Stomach (tissue), 4 donors: ENCODE measurements around the gene TNRC6A.

Experiments used
- CTCF ChIP-seq, 7 experiments: fragments of 450-650 bp in 4 of 7; fragments of 200-600 bp in 3 of 7; sonication (generic) in 3 of 7; IDR thresholded peaks; one replicate each; pipeline ENCODE4 v1.5.1; 2016 to 2019; ENCODE audit warnings: antibody characterized with exemption in 7 of 7, control low read depth in 2 of 7, mild to moderate bottlenecking in 1 of 7
- POLR2A ChIP-seq, 4 donors: fragments of 450-650 bp; IDR thresholded peaks; one replicate each; pipeline ENCODE4 v1.6.1; 2016; ENCODE audit warnings: antibody characterized with exemption in 4 of 4, control low read depth in 2 of 4, mild to moderate bottlenecking in 1 of 4, moderate library complexity in 1 of 4
- POLR2AphosphoS5 ChIP-seq, 3 donors: sonication (generic); formaldehyde crosslinking; IDR thresholded peaks; one replicate each; pipeline ENCODE4 v1.6.1; 2016; ENCODE audit warnings: antibody characterized with exemption in 3 of 3

GRCh38 chr16:24696699-24697098 is 32.8 kb upstream of the TNRC6A start:
- TF ChIP-seq POLR2AphosphoS5 (IDR thresholded peaks at IDR 0.05) (no peak), POLR2A (IDR thresholded peaks at IDR 0.05) (no peak), CTCF (IDR thresholded peaks at IDR 0.05) (no peak)
